H4 (cell line): Measurements from ENCODE around the gene CIDEA. TPM values are rescaled to one million over a fixed set of nuclear protein-coding genes. Genes with fewer than 3 reads are reported as not detected.

Source experiments
- DNase-seq: peaks from one replicate; pipeline ENCODE4 v3.0.0-alpha.2; 2015; ENCODE audit warnings: low spot score
- total RNA-seq: library from RNA; depleted of rRNA; stranded (reverse); fragments of >200 nt; shearing (Covaris generic); gene quantifications from 2 replicates; pipeline ENCODE4 v1.2.3, GENCODE V29; 2014

CIDEA gene
- total RNA-seq, 1 experiment from 2014 or later: not detected

DNA sequence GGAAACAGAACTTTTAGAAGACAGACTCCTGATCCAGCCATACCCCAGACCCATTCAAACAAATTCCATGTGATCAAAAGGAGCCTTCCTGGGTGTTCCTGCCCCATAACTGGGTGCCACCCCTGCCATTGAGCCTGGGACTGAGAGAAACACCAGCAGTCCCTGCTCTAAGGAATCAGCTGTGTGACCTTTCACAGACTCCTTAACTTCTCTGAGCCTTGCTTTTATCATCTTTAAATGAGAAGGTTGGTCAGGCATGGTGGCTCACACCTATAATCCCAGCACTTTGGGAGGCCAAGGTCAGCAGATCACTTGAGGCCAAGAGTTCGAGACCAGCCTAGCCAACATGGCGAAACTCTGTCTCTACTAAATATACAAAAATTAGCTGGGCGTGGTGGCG is 20.6 kb downstream of the CIDEA start:
- no peak for DNase-seq

DNA sequence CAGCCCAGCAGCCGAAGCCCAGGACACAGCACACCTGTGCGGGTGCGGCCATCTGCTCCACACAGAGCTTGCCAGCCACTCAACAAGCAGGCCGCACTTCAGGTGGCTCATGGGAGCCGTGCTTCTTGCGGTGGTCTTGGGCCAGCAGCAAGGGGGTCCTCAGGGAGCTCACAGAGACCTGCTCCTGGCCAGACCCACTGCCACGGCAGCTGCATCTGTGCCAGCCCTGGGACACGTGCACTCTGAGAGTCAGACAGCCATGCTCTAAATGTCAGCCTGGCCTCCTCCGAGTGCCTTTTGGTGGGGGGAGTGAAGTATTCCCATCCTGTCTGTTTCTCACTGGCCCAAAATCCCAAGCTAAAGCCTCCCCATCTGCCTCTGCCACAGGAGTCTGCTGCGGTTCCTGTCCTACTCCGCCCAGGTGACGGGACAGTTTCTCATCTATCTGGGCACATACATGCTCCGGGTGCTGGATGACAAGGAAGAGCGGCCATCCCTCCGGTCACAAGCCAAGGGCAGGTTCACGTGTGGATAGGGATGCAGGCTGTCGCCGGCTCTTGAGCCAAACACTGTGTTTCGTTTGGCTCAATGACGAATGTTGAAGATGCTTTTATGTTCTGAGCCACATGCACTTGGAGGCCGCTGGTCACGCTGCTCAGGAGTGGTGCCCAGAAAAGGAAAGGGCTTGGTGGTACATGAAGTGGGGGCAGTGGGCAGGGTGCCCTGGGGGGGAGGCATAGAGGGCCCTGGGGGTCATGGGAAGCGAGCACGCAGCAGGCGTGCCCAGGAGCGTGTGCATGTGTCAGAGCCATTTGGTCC is 22.8 kb downstream of the CIDEA start:
- DNase-seq: no peak

- DNase-seq: no peak
Observed at GRCh38 chr18:12278215-12278671, 24.1 kb downstream of the CIDEA start.

DNA sequence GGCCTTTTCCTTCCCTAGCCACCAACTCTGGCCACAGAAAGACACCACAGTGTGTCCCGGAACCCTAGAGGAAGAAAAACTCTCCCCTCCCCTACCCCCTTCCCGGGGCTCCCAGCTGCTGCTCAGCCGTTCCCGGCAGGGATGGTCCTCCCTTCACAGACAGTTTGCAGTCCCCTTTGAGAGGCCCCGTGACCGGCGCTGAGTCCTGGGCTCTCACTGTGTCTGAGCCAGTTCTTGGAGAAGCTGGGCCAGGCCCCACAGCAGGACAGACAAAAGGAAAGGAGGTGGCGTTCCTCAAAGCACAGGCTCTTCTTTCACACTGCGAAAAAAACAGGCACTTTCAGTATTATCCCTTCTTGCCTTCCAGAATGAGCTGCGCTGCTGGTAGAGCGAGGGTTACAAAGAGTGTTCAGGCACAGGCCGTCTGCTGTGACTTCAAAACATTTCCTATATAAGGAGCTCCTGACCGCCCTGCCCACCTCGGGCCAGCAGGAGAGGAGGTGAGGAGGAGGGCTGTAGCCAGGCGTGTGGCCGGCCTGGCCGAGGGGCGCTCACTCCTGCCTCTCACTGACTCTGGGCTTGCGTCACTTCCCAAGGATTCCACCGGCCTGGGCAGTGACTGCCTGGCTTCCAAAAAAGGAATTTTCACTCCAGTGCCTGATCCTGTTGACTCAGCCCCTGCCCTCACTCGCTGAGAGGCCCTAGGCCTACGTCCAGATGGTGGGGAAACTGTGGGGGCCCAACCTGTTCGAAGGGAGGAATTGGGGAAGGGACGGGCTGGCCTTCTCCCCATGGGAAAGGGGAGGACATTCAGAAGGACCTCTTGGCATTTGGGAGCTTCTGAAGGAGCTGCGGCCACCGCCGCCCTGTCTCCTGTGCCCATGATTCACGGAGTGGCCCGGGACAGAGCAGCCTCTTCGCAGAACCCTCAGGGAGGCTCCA is 24.9 kb downstream of the CIDEA start:
- DNase-seq: peak; percentile 68

DNA sequence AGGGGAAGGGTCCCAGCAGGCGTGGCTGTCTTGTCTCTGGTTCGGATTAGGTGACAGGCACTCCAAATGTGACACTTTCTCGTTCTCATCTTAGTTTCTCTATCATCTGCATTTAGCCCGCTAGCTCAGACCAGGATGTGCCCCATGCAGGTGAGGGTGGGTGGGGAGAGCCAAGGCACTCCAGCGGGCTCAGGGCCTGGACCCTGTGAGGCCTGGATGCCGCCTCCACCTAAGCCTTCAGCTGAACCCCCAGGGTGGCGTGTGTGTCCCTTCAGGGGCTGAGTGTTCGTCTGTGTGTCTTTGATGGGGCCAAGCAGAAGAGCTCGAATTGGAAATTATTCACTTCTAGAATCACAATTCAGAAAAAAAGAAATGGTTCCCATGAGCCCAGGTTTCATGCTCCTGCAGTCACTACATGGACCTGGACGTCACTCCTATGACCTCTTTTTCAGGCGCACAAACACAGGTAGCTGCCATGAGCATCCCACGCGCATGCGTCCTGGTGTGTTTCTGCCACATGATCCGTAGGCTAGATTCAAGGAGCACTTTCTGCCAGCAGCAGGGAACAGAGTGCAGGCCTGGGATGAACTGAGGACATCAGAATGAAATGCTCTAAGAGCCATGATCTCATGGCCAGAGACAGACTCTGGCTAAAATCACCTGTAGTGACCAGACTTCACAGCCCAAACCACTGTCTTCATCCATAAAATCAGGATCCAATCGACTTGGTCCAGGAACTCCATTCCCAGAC is 25.8 kb downstream of the CIDEA start:
- no peak for DNase-seq

DNA sequence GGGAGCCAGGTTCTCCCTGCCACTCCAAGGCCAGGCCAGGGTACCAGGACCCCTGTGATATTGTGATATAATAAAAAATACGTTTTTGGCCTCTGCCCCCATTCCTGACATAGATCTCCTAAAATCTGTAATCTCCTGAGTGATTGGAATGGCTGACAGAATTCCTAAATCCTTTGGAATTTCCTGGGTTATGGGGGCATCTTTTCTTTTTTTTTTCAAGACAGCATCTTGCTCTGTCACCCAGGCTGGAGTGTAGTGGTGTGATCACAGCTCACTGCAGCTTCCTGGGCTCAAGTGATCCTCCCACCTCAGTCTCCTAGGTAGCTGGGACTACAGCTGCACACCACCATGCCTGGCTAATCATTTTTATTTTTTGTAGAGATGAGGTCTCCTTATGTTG is 27.7 kb downstream of the CIDEA start:
- DNase-seq: no peak

GRCh38 chr18:12282442-12283039 is 28.4 kb downstream of the CIDEA start:
- no peak for DNase-seq

- DNase-seq: no peak
Observed at GRCh38 chr18:12283256-12283655, 29.1 kb downstream of the CIDEA start.

GRCh38 chr18:12283666-12284065 is 29.5 kb downstream of the CIDEA start:
- DNase-seq: no peak

DNA sequence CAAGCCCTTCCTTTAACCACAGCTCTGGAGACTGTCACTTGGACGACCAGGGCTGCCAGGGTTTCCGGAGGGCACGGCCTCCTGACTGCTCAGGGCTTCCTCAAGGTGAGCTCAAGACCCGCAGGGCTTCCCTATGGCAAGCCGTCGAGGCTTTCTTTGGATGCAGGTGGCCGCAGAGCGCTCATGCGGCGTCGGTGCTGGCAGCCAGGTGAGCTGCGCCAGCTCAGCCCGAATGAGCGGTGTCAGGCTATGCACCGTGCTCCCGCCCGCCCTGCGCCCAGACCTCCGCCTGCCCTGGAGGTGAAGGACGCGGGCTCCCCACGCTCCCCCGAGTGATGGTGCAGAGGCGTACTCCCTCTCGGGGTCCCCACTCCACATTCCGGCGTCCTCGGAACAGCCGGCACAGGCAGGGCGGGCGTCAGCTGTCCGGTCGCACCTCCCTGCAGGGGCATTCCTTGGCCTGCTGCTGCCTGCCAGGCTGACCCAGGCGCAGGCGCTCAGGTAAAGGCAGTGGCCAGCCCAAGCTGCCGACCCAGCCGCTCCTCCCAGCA is 33.0 kb downstream of the CIDEA start:
- DNase-seq: no peak

- DNase-seq: peak; percentile 56
Observed at GRCh38 chr18:12287684-12288402, 33.7 kb downstream of the CIDEA start.

GRCh38 chr18:12288403-12288755 is 34.2 kb downstream of the CIDEA start:
- no peak for DNase-seq

DNA sequence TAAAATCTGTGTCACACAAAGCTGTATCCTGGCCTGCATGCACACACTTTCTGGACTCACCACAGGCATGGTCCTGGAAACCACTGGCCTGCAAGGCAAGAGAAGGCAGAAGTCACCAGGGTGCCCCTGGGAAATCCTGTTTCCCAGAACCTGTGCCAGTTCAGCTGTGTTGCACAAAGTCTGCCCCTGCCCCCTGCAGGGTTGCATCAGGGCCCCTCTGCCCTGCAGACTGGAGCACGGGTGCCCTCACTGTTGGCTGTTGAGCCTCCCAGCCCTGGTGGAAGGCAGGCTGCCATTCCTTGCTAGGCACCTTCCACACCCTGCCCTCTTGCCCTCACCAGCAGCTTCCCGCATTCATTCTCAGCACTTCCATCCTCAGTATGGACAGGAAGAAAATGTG is 35.9 kb downstream of the CIDEA start:
- DNase-seq: no peak

- no peak for DNase-seq
Observed at GRCh38 chr18:12291161-12291560, 37.0 kb downstream of the CIDEA start.

GRCh38 chr18:12291690-12292089 is 37.5 kb downstream of the CIDEA start:
- DNase-seq: no peak

GRCh38 chr18:12293831-12294230 is 39.7 kb downstream of the CIDEA start:
- no peak for DNase-seq

GRCh38 chr18:12295389-12296086 is 41.4 kb downstream of the CIDEA start:
- DNase-seq: no peak

GRCh38 chr18:12296087-12296403 is 41.9 kb downstream of the CIDEA start:
- DNase-seq: no peak

- DNase-seq: no peak
Observed at GRCh38 chr18:12296457-12296856, 42.3 kb downstream of the CIDEA start.

- DNase-seq: no peak
Observed at GRCh38 chr18:12299862-12300261, 45.7 kb downstream of the CIDEA start.
